GM23338 (cell line): Measurements from ENCODE around the gene CEP295NL. TPM values are rescaled to one million over a fixed set of nuclear protein-coding genes. Genes with fewer than 3 reads are reported as not detected.
A peak's percentile ranks its signal among the peaks of the same experiment; 100 is the strongest.

Experiments used
- ATAC-seq: fragments of 200-7000 bp; cut with Tn5 transposase; 3 replicates; pipeline ENCODE4 v1.9.1; 2020
- DNase-seq: peaks from one replicate; pipeline ENCODE4 v3.0.0-alpha.2; 2015; ENCODE audit warnings: low spot score
- H2AFZ ChIP-seq: fragments of 200-600 bp; sonication (generic); 2 replicates; pipeline ENCODE4 v1.8.0; 2016; ENCODE audit warnings: antibody characterized with exemption, mild to moderate bottlenecking, moderate library complexity
- H3F3A ChIP-seq: fragments of 200-600 bp; sonication (generic); replicated peaks from 2 replicates; pipeline ENCODE4 v1.8.0; 2017; ENCODE audit warnings: antibody characterized with exemption, mixed run types, low read depth
- H3K27ac ChIP-seq: fragments of 200-600 bp; sonication (generic); 2 replicates; pipeline ENCODE4 v1.6.1; 2016; ENCODE audit warnings: low read depth
- H3K27me3 ChIP-seq: fragments of 200-600 bp; sonication (generic); 2 replicates; pipeline ENCODE4 v1.8.0; 2016; ENCODE audit warnings: mild to moderate bottlenecking, mixed run types, moderate library complexity; ENCODE audit not compliant: insufficient read depth
- H3K36me3 ChIP-seq: fragments of 200-600 bp; sonication (generic); 2 replicates; pipeline ENCODE4 v1.8.0; 2016; ENCODE audit warnings: mild to moderate bottlenecking; ENCODE audit not compliant: insufficient read depth
- H3K4me1 ChIP-seq: fragments of 200-600 bp; sonication (generic); 2 replicates; pipeline ENCODE4 v1.8.0; 2016; ENCODE audit warnings: mild to moderate bottlenecking, moderate library complexity; ENCODE audit not compliant: insufficient read depth
- H3K4me2 ChIP-seq: fragments of 200-600 bp; sonication (generic); 2 replicates; pipeline ENCODE4 v1.7.1; 2017; ENCODE audit warnings: mixed run types
- H3K4me3 ChIP-seq: fragments of 200-600 bp; sonication (generic); 2 replicates; pipeline ENCODE4 v1.6.1; 2016; ENCODE audit warnings: mixed run types
- H3K79me2 ChIP-seq: fragments of 200-600 bp; sonication (generic); replicated peaks from 2 replicates; pipeline ENCODE4 v1.8.0; 2017; ENCODE audit warnings: mild to moderate bottlenecking; ENCODE audit not compliant: insufficient read depth
- H3K9me2 ChIP-seq: fragments of 200-600 bp; sonication (generic); 2 replicates; pipeline ENCODE4 v1.8.0; 2017; ENCODE audit not compliant: insufficient read depth
- H4K20me1 ChIP-seq: fragments of 200-600 bp; sonication (generic); replicated peaks from 2 replicates; pipeline ENCODE4 v1.8.0; 2017; ENCODE audit warnings: mild to moderate bottlenecking; ENCODE audit not compliant: insufficient read depth
- H3K27ac Mint-ChIP-seq: 2 replicates; pipeline ENCODE4 v1.8.0; 2020; ENCODE audit warnings: inconsistent platforms, mild to moderate bottlenecking, moderate library complexity, mixed read lengths
- H3K27me3 Mint-ChIP-seq: 3 replicates; pipeline ENCODE4 v1.8.0; 2022; ENCODE audit warnings: low read depth, mild to moderate bottlenecking, moderate library complexity, mixed read lengths, inconsistent platforms; ENCODE audit not compliant: insufficient read depth, poor library complexity
- H3K36me3 Mint-ChIP-seq: 3 replicates; pipeline ENCODE4 v1.8.0; 2021; ENCODE audit warnings: low read depth, mild to moderate bottlenecking, inconsistent platforms, moderate library complexity, mixed read lengths
- H3K4me1 Mint-ChIP-seq: 3 replicates; pipeline ENCODE4 v1.8.0; 2020; ENCODE audit warnings: mild to moderate bottlenecking, inconsistent platforms, mixed read lengths
- H3K4me3 Mint-ChIP-seq: 3 replicates; pipeline ENCODE4 v1.8.0; 2021; ENCODE audit warnings: moderate library complexity, mild to moderate bottlenecking, inconsistent platforms, mixed read lengths
- H3K9me3 Mint-ChIP-seq: 3 replicates; pipeline ENCODE4 v1.8.0; 2020; ENCODE audit warnings: moderate library complexity, mild to moderate bottlenecking, inconsistent platforms, mixed read lengths
- CREB1 ChIP-seq: fragments of 250-450 bp; sonication (Bioruptor Pico); IDR thresholded peaks from 2 replicates; pipeline ENCODE4 v1.5.0; 2020; ENCODE audit warnings: low read depth, mild to moderate bottlenecking, moderate library complexity
- EZH2 ChIP-seq: fragments of 200-600 bp; sonication (generic); IDR thresholded peaks from one replicate; pipeline ENCODE4 v1.8.0; 2017; ENCODE audit warnings: antibody characterized with exemption, mild to moderate bottlenecking, low read depth; ENCODE audit not compliant: unreplicated experiment
- EZH2phosphoT487 ChIP-seq: fragments of 200-600 bp; sonication (generic); IDR thresholded peaks from one replicate; pipeline ENCODE4 v1.8.1; 2018; ENCODE audit warnings: antibody characterized with exemption; ENCODE audit not compliant: unreplicated experiment
- NANOG ChIP-seq: IDR thresholded peaks from 2 replicates; pipeline ENCODE4 v1.6.1; 2016; ENCODE audit warnings: antibody characterized with exemption, borderline replicate concordance
- POLR2AphosphoS5 ChIP-seq: IDR thresholded peaks from 2 replicates; pipeline ENCODE4 v1.6.1; 2016; ENCODE audit warnings: antibody characterized with exemption, low read depth
- ZNF114 ChIP-seq: fragments of 250-450 bp; sonication (Bioruptor Pico); IDR thresholded peaks from 2 replicates; pipeline ENCODE4 v1.5.0; 2020; ENCODE audit warnings: mild to moderate bottlenecking, moderate library complexity
- ZNF331 ChIP-seq: fragments of 250-450 bp; sonication (Bioruptor Pico); IDR thresholded peaks from 2 replicates; pipeline ENCODE4 v1.5.0; 2020; ENCODE audit warnings: low read depth, mild to moderate bottlenecking, moderate library complexity
- ZNF462 ChIP-seq: fragments of 250-450 bp; sonication (Bioruptor Pico); IDR thresholded peaks from 2 replicates; pipeline ENCODE4 v1.5.0; 2020; ENCODE audit warnings: mild to moderate bottlenecking, moderate library complexity
- polyA plus RNA-seq: library from polyadenylated mRNA; unstranded; fragments of >200 nt; fragmentation: Nextera tagmentation; extraction: Ambion mirVana; gene quantifications from 2 replicates; pipeline ENCODE4 v1.2.1, GENCODE V29; 2016
- total RNA-seq: library from RNA; depleted of rRNA; stranded (reverse); fragments of >200 nt; shearing (Covaris generic); gene quantifications from 2 replicates; pipeline ENCODE4 v1.2.3, GENCODE V29; 2014
- TF ChIP-seq, protein P1 (sequence below), 2 experiments: fragments of 200-600 bp in 1 of 2; sonication (generic) in 1 of 2; conservative IDR thresholded peaks; 2 replicates each; pipeline versions ENCODE4 v1.5.1 to v1.6.1; 2016 to 2017; ENCODE audit warnings: antibody characterized with exemption in 2 of 2, low read depth in 2 of 2, mild to moderate bottlenecking in 2 of 2, moderate library complexity in 1 of 2

The CEP295NL gene
- total and polyA plus RNA-seq, 2 experiments from 2014 or later, result 0.69 TPM; not detected in 1

DNA sequence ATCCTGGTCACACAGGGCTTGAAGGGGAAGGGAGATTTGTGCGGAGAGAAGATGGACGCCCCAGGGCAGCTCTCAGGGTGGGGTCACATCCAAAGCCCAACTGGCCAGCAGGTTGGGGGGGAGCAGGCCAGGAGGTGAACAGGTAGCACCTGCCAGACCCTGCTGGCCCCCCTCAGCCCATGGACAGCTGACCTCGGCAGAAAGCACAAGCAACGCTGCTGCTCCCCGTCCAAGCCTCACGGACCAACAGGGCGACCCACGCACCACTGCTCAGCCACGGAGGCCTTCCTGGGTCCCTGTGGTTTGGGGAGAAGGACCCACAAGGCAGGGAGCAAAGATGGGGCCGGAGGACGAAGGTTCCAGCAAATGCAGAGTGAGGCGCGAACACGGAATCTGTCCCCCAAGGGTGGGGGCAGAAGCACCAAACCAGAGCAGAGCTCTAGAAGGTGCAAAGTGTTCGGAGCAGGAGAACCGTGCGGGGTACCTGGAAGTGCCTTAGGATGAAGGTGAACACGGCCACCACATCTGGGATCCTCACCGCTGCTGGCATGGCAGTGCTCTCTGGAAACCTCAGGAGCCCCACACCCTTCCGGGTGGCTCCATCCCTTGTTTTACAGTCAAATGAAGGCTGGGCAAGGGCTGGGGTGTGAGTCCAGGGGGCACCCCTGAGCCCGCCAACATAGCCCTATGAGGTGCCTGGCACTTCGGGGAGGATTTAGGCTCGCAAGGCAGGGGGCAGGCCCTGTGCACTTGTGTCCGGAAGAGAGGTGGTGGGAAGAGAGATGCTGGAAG, 17.9 kb downstream of the CEP295NL start:
- no peak overlapping the region for H3K27ac Mint-ChIP-seq
- ATAC-seq (no peak), DNase-seq (no peak)
- Histone ChIP-seq H3K9me2 (no peaks in the 10 kb centered on the region), H3K79me2 (peaks cover 16% of the 10 kb centered on the region), H3K4me1 (peaks cover 14% of the 10 kb centered on the region), H3K27ac (0 out of 2 replicates have a peak overlapping the region, but pooled peaks have one; percentile 78), H3K27me3 (no peaks in the 10 kb centered on the region), H3K4me3 (no peak overlapping the region), H4K20me1 (no peaks in the 10 kb centered on the region), H2AFZ (no peak overlapping the region), H3F3A (0 out of 2 replicates have a peak, but pooled peaks cover 2% of the 10 kb centered on the region), H3K36me3 (no peaks in the 10 kb centered on the region), H3K4me2 (no peak overlapping the region)
- H3K9me3 Mint-ChIP-seq, result no peaks in the 10 kb centered on the region
- peaks cover 6% of the 10 kb centered on the region for H3K27me3 Mint-ChIP-seq
- no peak overlapping the region for H3K4me3 Mint-ChIP-seq
- no peaks in the 10 kb centered on the region for H3K36me3 Mint-ChIP-seq
- TF ChIP-seq NANOG, result no peak
- peaks cover 29% of the 10 kb centered on the region for H3K4me1 Mint-ChIP-seq

GRCh38 chr17:78884148-78884825, 18.7 kb downstream of the CEP295NL start:
- H3F3A ChIP-seq, result 0 out of 2 replicates have a peak, but pooled peaks cover 2% of the 10 kb centered on the region
- H4K20me1 ChIP-seq, result no peaks in the 10 kb centered on the region
- peak; percentile 31 for DNase-seq
- no peak overlapping the region; the same call in 2 of the 3 replicates for H3K4me3 Mint-ChIP-seq
- peaks cover 17% of the 10 kb centered on the region for H3K79me2 ChIP-seq
- no peaks in the 10 kb centered on the region for H3K9me2 ChIP-seq
- peak overlapping the region; percentile 35; the same call in 1 of the 2 replicates for H3K4me3 ChIP-seq
- no peak overlapping the region; the same call in 1 of the 2 replicates for H3K27ac Mint-ChIP-seq
- H3K36me3 Mint-ChIP-seq, result no peaks in the 10 kb centered on the region
- peaks cover 7% of the 10 kb centered on the region for H3K27me3 Mint-ChIP-seq
- peak overlapping the region; percentile 76 for H3K4me2 ChIP-seq
- no peaks in the 10 kb centered on the region for H3K27me3 ChIP-seq
- peaks cover 14% of the 10 kb centered on the region for H3K4me1 ChIP-seq
- H3K9me3 Mint-ChIP-seq, result no peaks in the 10 kb centered on the region
- H3K4me1 Mint-ChIP-seq, result peaks cover 35% of the 10 kb centered on the region
- no peak overlapping the region for H2AFZ ChIP-seq
- no peaks in the 10 kb centered on the region for H3K36me3 ChIP-seq
- peak overlapping the region; percentile 78; the same call in 1 of the 2 replicates for H3K27ac ChIP-seq
- ATAC-seq, result peak; percentile 30
- TF ChIP-seq ZNF114 (CRISPR knock-in tag), result no peak
- TF ChIP-seq NANOG, result no peak
- TF ChIP-seq POLR2AphosphoS5, result no peak
- no peak for TF ChIP-seq CREB1 (CRISPR knock-in tag)
- TF ChIP-seq, protein P1, sequence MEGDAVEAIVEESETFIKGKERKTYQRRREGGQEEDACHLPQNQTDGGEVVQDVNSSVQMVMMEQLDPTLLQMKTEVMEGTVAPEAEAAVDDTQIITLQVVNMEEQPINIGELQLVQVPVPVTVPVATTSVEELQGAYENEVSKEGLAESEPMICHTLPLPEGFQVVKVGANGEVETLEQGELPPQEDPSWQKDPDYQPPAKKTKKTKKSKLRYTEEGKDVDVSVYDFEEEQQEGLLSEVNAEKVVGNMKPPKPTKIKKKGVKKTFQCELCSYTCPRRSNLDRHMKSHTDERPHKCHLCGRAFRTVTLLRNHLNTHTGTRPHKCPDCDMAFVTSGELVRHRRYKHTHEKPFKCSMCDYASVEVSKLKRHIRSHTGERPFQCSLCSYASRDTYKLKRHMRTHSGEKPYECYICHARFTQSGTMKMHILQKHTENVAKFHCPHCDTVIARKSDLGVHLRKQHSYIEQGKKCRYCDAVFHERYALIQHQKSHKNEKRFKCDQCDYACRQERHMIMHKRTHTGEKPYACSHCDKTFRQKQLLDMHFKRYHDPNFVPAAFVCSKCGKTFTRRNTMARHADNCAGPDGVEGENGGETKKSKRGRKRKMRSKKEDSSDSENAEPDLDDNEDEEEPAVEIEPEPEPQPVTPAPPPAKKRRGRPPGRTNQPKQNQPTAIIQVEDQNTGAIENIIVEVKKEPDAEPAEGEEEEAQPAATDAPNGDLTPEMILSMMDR (conservative IDR thresholded peaks at IDR 0.05; ENCODE audit: low read depth in 2 of 2), result no peak
- no peak for TF ChIP-seq EZH2
- TF ChIP-seq ZNF462 (CRISPR knock-in tag), result no peak
- TF ChIP-seq ZNF331 (CRISPR knock-in tag), result no peak
- no peak for TF ChIP-seq EZH2phosphoT487
